Endothelial cell of umbilical vein (primary cell): ENCODE results near the gene CCDC70. TPM values are rescaled to one million over a fixed set of nuclear protein-coding genes. Genes with fewer than 3 reads are reported as not detected.

Source experiments
- BruUV-seq: library from RNA; stranded (reverse); fragments of 400-500 nt; replicated peaks from 2 replicates; lab custom pipeline; 2021; lab: Mats Ljungman, UMichigan
- CTCF ChIA-PET: fragments of 300-600, 350-600 bp; sonication (Branson Sonifier 250); formaldehyde crosslinking; loops from one replicate; lab custom pipeline; 2021; ENCODE audit warnings: antibody characterized with exemption, inconsistent platforms; lab: Charles Lee
- POLR2A ChIA-PET: fragments of 300-600, 350-600 bp; sonication (Branson Sonifier 250); formaldehyde crosslinking; loops from one replicate; lab custom pipeline; 2021; ENCODE audit warnings: antibody characterized with exemption, inconsistent platforms; lab: Charles Lee
- DNase-seq: peaks from one replicate; pipeline ENCODE4 v3.0.0-alpha.2; 2011; ENCODE audit warnings: low read depth, low spot score
- FAIRE-seq: peaks from 2 replicates; lab custom pipeline; 2011; peaks lifted over from hg19 to GRCh38; lab: Jason Lieb, UNC
- H2AFZ ChIP-seq: 2 replicates; pipeline ENCODE4 v1.6.0; 2012; ENCODE audit warnings: low read depth, low read length, control low read depth, inconsistent platforms
- H3K27ac ChIP-seq: 2 replicates; pipeline ENCODE4 v1.5.1; 2011; ENCODE audit warnings: low read depth, mild to moderate bottlenecking, control low read depth, low read length, moderate library complexity; ENCODE audit not compliant: insufficient read depth
- H3K27me3 ChIP-seq, 2 experiments: 2 replicates each; pipeline versions ENCODE4 v1.6.0 to v1.6.1; 2011; ENCODE audit warnings: low read length in 2 of 2, mixed read lengths in 1 of 2; ENCODE audit not compliant: control insufficient read depth in 2 of 2, insufficient read depth in 2 of 2
- H3K36me3 ChIP-seq, 2 experiments: 2 replicates in 1 of 2; 3 replicates in 1 of 2; pipeline ENCODE4 v1.5.1; 2011; ENCODE audit warnings: low read length in 2 of 2, mild to moderate bottlenecking in 1 of 2, moderate library complexity in 1 of 2; ENCODE audit not compliant: control insufficient read depth in 2 of 2, insufficient read depth in 2 of 2; ENCODE audit errors: extremely low read depth in 1 of 2
- H3K4me1 ChIP-seq: 3 replicates; pipeline ENCODE4 v1.5.1; 2011; ENCODE audit warnings: mild to moderate bottlenecking, low read length; ENCODE audit not compliant: control insufficient read depth, insufficient read depth; ENCODE audit errors: extremely low read depth
- H3K4me2 ChIP-seq: 2 replicates; pipeline ENCODE4 v1.6.1; 2011; ENCODE audit warnings: low read length, control low read depth, mixed read lengths; ENCODE audit not compliant: insufficient read depth
- H3K4me3 ChIP-seq, 3 experiments: fragments of 200-600 bp in 1 of 3; sonication (generic), shearing (Covaris generic) in 1 of 3; replicated peaks in 1 of 3; 2 replicates each; pipeline ENCODE4 v1.5.1; 2011 to 2016; ENCODE audit warnings: control low read depth in 3 of 3, low read length in 3 of 3, mild to moderate bottlenecking in 2 of 3, inconsistent platforms in 1 of 3, low read depth in 1 of 3, moderate library complexity in 1 of 3; ENCODE audit not compliant: insufficient read depth in 1 of 3
- H3K79me2 ChIP-seq: 2 replicates; pipeline ENCODE4 v1.6.0; 2012; ENCODE audit warnings: low read length, inconsistent platforms; ENCODE audit not compliant: control insufficient read depth, insufficient read depth
- H3K9ac ChIP-seq: replicated peaks from 2 replicates; pipeline ENCODE3; 2011; ENCODE audit warnings: low read length, control low read depth; ENCODE audit not compliant: insufficient read depth; ENCODE audit errors: extremely low read depth
- H3K9me1 ChIP-seq: replicated peaks from 3 replicates; pipeline ENCODE4 v1.6.0; 2011; ENCODE audit warnings: mild to moderate bottlenecking, low read length; ENCODE audit not compliant: control insufficient read depth, insufficient read depth; ENCODE audit errors: extremely low read depth
- H3K9me3 ChIP-seq: replicated peaks from 2 replicates; pipeline ENCODE4 v1.5.1; 2012; ENCODE audit warnings: low read length, inconsistent platforms; ENCODE audit not compliant: control insufficient read depth, insufficient read depth
- H4K20me1 ChIP-seq: replicated peaks from 2 replicates; pipeline ENCODE3; 2011; ENCODE audit warnings: mild to moderate bottlenecking, low read length; ENCODE audit not compliant: control insufficient read depth, insufficient read depth; ENCODE audit errors: extremely low read depth
- EZH2 ChIP-seq: IDR thresholded peaks from 2 replicates; pipeline ENCODE4 v1.6.1; 2012; ENCODE audit warnings: borderline replicate concordance, low read depth, mild to moderate bottlenecking, moderate library complexity, low read length, inconsistent platforms; ENCODE audit not compliant: severe bottlenecking
- FOS ChIP-seq: IDR thresholded peaks from 2 replicates; pipeline ENCODE4 v1.6.1; 2011; ENCODE audit warnings: mild to moderate bottlenecking, low read length, moderate library complexity, borderline replicate concordance; ENCODE audit not compliant: insufficient read depth
- GATA2 ChIP-seq: IDR thresholded peaks from 2 replicates; pipeline ENCODE4 v1.7.0; 2011; ENCODE audit warnings: low read depth, mild to moderate bottlenecking, moderate library complexity, mixed read lengths, low read length; ENCODE audit not compliant: insufficient read length, insufficient read depth
- JUN ChIP-seq: IDR thresholded peaks from 2 replicates; pipeline ENCODE4 v1.6.1; 2011; ENCODE audit warnings: borderline replicate concordance, low read depth; ENCODE audit not compliant: insufficient read length, insufficient read depth
- MYC ChIP-seq: IDR thresholded peaks from one replicate; pipeline ENCODE4 v1.6.1; 2011; ENCODE audit warnings: mild to moderate bottlenecking, low read depth, low read length
- POLR2A ChIP-seq: IDR thresholded peaks from 2 replicates; pipeline ENCODE4 v1.6.1; 2012; ENCODE audit warnings: low read depth, mild to moderate bottlenecking, control low read depth, low read length
- POLR2AphosphoS5 ChIP-seq: IDR thresholded peaks from 2 replicates; pipeline ENCODE4 v1.6.1; 2012; ENCODE audit warnings: low read depth, mild to moderate bottlenecking, control low read depth, low read length, moderate library complexity; ENCODE audit not compliant: insufficient read depth
- dilution Hi-C: fragments of 300-500 bp; cut with MboI; formaldehyde crosslinking; loops from one replicate; pipeline ENCODE4 v1.15.0; 2019; ENCODE audit warnings: low sequenced_read_pairs; ENCODE audit not compliant: extremely low pct_ligation_motif_present
- intact Hi-C: fragments of 100-400 bp; cut with micrococcal nuclease; formaldehyde crosslinking; loops from one replicate; pipeline ENCODE4 v1.10.0; 2022
- polyA plus RNA-seq, 4 experiments: library from polyadenylated mRNA; depleted of rRNA in 3 of 4; stranded (reverse) in 3 of 4; unstranded in 1 of 4; fragments of >200 nt; gene quantifications; 2 replicates each; pipeline versions ENCODE4 v1.2.1 to v1.2.3, GENCODE V29; 2011 to 2012; ENCODE audit warnings: missing spikeins in 1 of 4
- total RNA-seq: library from RNA; stranded (reverse); gene quantifications from 2 replicates; pipeline ENCODE4 v1.2.3, GENCODE V29; 2021
- TF ChIP-seq, protein P1 (sequence below), 2 donors: IDR thresholded peaks; 1 replicate in 1 of 2; 2 replicates in 1 of 2; pipeline ENCODE4 v1.5.1; 2011; ENCODE audit warnings: low read length in 2 of 2, mild to moderate bottlenecking in 2 of 2, moderate library complexity in 2 of 2, control low read depth in 1 of 2, inconsistent platforms in 1 of 2, low read depth in 1 of 2; ENCODE audit not compliant: insufficient read depth in 1 of 2; ENCODE audit errors: extremely low read depth in 1 of 2
- TF ChIP-seq, protein P2 (sequence below): IDR thresholded peaks from 2 replicates; pipeline ENCODE4 v1.6.1; 2011; ENCODE audit not compliant: insufficient read depth, insufficient read length

Gene CCDC70
- total and polyA plus RNA-seq, 2 donors (not counting 3 experiments of a cell fraction or from before 2014, with no cell fraction given) = not detected

- dilution Hi-C loops = no loop called here
- CTCF ChIA-PET = interaction anchor here (2.4 kb wide), 1 partner anchor 10 kb away, joined by 8 read pairs; no protein-coding TSS in a partner anchor
Observed at GRCh38 chr13:51885651-51886050, 23.9 kb downstream of the CCDC70 start.

More at GRCh38 chr13:51885651-51886050, 23.9 kb downstream of the CCDC70 start:
- FAIRE-seq (no peak), DNase-seq (no peak)
- Histone ChIP-seq H3K4me3 (no peak overlapping the region), H2AFZ (no peak overlapping the region), H3K27ac (no peak overlapping the region), H3K9me1 (no peaks in the 10 kb centered on the region), H3K36me3 (no peaks in the 10 kb centered on the region), H3K27me3 (peaks cover 0 to 13% of the 10 kb centered on the region in 2 experiments), H3K79me2 (no peaks in the 10 kb centered on the region), H3K4me2 (no peak overlapping the region), H3K9me3 (no peaks in the 10 kb centered on the region), H3K4me1 (no peaks in the 10 kb centered on the region), H3K9ac (no peak overlapping the region), H4K20me1 (no peaks in the 10 kb centered on the region)
- POLR2A ChIA-PET = no interaction called here
- no TSS peak for BruUV-seq
- intact Hi-C loops = no loop called here
- no peak for TF ChIP-seq JUN
- TF ChIP-seq POLR2A = no peak
- TF ChIP-seq, protein P1, sequence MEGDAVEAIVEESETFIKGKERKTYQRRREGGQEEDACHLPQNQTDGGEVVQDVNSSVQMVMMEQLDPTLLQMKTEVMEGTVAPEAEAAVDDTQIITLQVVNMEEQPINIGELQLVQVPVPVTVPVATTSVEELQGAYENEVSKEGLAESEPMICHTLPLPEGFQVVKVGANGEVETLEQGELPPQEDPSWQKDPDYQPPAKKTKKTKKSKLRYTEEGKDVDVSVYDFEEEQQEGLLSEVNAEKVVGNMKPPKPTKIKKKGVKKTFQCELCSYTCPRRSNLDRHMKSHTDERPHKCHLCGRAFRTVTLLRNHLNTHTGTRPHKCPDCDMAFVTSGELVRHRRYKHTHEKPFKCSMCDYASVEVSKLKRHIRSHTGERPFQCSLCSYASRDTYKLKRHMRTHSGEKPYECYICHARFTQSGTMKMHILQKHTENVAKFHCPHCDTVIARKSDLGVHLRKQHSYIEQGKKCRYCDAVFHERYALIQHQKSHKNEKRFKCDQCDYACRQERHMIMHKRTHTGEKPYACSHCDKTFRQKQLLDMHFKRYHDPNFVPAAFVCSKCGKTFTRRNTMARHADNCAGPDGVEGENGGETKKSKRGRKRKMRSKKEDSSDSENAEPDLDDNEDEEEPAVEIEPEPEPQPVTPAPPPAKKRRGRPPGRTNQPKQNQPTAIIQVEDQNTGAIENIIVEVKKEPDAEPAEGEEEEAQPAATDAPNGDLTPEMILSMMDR (IDR thresholded peaks at IDR 0.05; ENCODE audit: extremely low read depth in 1 of 2, insufficient read depth in 1 of 2, low read depth in 1 of 2, low read length in 2 of 2) = no peak
- TF ChIP-seq, protein P2, sequence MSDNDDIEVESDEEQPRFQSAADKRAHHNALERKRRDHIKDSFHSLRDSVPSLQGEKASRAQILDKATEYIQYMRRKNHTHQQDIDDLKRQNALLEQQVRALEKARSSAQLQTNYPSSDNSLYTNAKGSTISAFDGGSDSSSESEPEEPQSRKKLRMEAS = no peak
- no peak for TF ChIP-seq FOS
- no peak for TF ChIP-seq MYC
- no peak for TF ChIP-seq GATA2
- no peak for TF ChIP-seq EZH2
- no peak for TF ChIP-seq POLR2AphosphoS5
